CMK (cell line): Measurements from ENCODE around the gene FCF1.

Source experiments
- DNase-seq: peaks from one replicate; pipeline ENCODE4 v3.0.0-alpha.2; 2010; ENCODE audit warnings: low read depth

The FCF1 gene, protein sequence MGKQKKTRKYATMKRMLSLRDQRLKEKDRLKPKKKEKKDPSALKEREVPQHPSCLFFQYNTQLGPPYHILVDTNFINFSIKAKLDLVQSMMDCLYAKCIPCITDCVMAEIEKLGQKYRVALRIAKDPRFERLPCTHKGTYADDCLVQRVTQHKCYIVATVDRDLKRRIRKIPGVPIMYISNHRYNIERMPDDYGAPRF

DNA sequence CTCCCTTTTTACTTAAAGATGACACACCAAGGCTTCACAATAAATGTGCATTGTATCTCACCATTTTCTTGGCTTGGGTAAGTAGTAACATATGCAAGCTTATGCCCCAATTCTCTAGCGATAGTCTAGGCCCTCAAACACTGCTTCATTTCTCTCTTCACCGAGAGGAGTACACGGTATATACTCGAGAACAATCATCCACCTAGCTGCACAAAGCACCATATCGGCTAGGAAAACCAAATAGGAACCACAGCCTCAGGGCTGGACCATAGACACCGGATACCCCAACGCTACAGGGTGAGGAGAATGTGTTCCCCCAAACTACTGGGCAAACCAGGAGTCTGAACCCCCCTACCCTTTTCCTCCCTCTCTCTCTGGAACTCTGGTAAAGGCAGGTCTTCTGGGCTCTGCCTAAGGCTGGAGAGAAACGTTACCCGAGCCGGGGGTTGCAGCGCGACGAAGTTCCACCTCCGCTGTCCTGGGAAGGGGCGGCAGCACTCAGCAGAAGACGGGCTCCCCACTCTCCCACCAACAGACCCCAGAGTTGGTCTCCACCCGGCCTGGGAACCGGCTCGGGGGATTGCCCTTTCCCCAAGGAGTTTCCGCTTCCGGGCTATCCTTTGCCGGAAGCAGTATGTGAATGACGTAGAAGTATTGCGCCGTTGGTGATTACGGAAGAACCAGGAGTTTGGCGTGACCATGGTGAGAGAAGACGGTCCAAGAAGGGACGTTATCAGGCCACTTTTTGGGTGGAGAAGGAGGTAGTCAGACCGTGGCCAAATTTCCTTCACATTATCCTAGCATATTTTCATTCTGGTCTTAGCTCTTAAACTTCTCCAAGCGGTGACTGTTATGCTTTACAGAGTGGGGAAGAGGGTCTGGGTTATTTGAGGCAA is at the start of gene FCF1, which contains the start of gene AREL1:
Gene FCF1 (plus strand): TSS at position 646 of the 896 bp plus-strand sequence. CDS start 54 bp downstream, at position 700.
Gene AREL1 (minus strand): TSS at position 582 of the 896 bp plus-strand sequence. CDS start 27,465 bp downstream, outside the sequence.
- peak; percentile 52 for DNase-seq

DNA sequence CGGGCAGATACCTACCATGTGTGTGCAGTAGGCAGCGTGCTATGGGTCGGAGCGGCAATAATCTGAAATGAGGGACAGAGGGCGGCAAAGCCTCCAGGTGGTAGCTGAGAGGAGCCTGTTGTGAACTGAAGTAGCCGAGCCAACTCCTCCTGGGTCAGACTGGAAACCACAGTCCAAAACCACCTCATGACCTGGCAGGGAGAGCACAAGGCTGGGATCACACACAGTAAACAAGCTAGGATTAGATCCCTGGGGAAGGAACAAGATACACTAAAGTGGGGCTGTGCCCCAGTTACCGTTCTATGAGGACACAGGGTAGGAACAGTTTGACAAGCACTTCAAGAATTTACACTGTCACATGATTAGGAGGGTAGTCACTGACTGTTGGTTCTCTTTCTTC is 49.1 kb upstream of the FCF1 start:
- DNase-seq: no peak

DNA sequence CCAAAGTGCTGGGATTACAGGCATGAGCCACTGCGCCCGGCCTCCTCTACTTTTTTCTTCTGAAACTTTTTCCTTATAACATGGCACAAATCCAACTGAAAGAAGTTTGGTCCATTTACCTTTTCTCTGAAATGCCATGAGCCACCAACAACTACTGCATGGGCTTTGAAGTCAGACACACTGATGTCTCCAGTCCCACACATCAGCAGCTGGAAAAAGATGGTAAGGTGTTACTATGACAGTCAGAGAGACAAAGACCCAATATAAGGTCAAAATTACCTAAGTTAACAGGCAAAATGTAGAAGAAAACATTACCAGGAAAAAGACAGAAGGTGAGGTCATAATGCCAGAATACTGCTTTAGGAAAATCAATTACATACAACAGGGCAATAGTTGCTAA is 48.2 kb upstream of the FCF1 start:
- no peak for DNase-seq

DNA sequence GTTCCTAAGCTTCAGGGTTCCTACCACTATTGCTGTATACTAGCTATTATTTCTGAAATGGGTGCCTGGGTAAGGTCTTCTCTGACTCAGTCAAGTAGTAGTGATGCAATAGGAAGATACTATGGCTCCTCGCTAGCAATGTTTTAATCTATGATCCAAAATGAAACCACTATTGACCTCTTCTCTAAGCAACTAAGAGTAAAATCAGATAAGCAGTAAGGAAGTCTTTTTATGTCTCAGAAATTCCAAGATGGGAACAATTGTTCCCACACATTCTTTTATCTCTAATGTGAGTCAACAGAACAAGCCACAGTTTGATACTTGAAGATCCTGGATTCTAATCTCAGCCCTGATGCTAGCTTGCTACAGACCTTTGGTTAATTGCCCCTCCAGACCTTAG is 45.2 kb upstream of the FCF1 start:
- no peak for DNase-seq

DNA sequence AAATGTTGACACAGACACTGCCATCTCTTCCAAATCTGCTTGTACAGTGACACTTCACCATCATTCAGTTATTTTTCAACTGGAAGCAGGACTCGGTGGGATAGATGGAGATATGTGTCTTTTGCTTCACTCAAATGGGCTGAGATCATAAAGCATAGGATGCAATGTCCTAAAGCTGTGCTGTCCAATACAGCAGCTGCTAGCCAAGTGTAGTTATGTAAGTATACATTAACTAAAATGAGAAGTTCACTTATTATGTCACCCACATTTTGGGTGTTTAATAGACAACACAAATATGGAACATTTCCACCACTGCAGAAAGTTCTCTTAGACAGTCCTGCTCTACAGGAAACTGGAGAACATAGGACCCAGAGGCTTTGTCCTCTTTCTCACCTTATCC is 43.7 kb upstream of the FCF1 start:
- no peak for DNase-seq

DNA sequence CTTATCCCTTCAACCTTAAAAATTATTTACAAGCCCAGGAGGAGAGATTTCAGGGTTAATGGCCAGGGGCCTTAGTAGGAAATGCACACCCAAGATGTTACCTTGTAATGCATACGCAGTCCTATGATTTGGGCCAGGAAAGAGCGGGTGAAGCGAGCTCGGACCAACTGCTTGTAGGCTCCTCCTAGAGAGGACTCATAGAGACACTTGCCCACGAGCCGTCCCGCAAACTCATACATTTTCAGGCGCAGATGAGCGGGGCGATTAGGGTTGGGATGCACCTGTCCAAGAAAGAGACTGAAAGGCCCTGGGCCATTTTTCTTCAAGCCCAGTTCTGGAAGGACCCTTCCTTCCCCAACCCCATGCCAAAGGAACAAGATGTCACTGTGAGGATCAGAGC is 43.1 kb upstream of the FCF1 start:
- DNase-seq: no peak

DNA sequence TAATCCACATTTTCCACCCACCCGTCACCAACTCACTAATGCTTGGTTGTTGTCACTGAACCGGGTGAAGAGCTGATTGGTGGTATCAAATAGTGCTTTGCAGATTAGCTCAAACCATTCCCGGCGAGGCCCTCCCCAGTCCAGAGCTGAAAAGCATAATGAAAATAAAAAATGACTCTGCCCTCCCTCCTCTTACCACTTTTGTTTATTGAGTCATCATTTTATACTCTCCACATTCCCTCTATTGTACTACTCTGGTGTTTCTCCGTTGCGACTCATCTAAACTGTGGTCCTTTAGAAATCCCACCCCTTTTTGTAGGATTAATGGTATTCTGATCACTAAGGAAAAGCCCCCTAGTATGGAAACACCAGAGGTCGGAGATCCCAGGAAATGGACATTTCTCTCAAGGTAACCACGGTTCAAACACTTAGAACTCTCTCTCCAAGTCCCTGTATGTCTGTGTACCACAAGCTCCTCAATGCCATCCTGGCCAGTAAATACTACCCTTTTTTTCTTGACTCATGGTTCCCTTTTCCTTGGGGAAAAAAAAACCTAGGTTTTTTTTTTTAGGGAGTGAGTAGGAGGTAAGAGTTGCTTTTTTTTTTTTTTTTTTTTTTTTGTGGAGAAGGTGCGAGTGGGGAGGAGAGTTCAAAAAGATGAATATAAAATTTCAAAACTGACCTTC is 42.1 kb upstream of the FCF1 start:
- DNase-seq: no peak

DNA sequence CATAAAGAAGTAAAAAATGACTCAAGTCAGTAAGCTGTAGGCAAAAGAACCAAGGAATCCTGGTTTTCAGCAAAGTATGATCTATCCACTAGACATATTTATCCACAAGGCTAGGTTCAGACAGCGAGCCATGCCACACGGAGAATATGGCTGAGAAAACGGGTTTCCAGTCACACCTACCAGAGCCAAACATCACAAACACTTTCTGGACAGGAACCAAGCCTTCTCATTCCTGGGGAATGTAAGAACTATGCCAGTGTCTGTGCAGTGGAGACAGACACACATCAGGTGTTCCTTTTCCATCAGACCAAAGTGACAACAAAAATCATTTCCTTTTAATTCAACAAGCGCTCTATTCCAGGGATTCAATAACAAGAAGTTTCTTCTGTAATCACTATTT is 41.2 kb upstream of the FCF1 start:
- no peak for DNase-seq

DNA sequence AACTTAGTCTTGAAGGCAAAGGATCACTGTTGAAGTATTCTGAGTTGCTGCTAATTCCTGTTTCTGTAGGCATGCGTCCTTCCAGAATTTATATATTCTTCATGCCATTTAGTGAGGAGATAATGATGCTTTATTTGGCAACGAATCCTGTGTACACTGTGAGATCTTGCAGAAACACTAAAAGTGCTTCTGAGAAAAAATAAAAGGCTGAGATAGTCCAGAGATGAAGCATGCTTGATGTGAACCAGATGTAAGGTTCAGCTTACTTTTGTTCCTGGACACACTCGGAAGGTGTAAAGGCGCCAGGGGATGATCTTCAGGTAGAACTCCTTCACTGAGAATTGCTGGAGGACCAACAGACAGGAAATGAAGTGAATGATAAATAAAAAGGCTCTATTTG is 39.2 kb upstream of the FCF1 start:
- no peak for DNase-seq

DNA sequence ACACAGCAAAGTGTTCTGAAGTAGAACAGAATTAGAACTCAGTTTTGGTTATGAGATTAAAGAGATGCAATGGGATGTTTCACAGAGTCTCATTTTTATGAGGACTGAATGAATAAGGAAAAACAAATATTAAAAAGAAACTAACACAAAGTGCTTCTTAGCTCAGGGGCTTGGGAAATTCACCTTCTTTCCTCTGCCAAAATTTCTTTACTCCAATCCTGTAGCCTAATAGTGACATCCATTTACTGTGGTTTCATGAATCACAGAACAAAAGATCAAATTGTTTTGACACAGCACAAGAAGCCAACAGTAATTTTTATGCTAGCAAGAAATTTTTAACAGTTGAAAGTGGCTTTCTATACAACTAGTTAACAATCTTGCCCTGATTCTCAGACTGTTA is 37.7 kb upstream of the FCF1 start:
- no peak for DNase-seq

DNA sequence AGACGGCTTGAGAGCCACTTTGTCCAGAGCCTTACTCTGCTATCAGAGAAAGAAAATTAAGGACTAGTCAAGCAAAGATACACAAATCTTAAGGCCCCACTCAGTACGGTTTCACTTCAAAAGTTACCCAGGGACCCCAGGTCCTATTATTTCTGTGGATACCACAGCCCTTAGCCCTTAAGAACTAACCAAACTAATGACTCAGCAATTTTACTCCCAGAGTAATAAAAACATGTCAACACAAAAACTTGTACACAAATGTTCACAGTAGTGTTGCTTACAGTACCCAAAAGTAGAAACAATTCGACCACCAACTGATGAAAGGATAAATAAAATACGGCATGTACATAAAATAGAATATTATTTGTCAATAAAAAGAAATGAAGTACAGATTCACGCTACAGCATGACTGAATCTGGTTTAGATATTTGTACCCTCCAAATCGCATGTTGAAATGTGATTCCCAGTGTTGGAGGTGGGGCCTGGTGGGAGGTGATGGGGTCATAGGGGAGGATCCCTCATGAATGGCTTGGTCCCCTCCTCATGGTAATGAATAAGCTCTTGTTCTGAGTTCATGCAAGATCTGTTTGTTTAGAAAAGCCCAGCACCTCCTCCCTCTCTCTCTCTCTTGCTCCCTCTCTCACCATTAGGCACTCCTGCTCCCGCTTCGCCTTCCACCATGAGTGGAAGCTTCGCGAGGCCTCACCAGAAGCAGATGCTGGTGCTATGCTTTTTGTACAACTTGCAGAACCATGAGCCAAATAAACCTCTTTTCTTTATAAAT is 30.6 kb upstream of the FCF1 start:
- DNase-seq: no peak

DNA sequence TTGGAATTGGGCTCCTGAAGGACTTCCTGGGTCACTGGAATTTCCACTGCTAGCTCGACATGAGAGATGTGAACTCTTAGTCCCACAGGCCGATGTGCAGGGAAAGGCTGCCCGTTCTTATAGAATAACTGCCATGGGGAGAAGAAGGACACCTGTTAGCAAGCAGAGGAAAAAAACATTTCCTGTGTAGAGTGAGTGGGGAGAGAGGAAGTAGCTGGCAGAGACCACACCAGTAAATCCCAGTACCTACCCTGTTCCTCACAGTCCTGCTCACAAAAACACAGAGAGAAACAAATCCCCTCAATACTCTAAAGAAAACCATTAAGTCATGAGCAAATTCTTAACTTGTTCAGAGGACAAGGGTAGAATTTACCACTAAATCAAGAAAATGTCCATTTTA is 29.5 kb upstream of the FCF1 start:
- DNase-seq: no peak

DNA sequence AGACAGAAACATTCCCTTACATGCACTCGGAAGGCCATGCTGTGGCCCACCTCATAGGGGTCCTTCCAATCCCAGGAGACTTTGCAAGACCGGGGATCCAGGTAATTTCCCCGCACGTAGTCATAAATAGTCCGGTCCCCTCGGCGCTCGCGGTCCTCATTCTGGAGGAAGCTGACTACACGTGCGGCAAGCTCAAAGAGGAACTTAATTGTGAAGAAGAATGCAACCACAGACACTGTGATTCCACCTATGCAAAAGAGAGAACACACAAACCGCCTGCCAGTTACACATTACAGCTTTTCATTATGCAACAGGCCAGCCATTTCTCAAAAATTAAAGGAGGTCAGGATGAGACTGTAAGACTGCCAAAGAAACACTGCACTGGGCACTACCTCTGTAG is 28.5 kb upstream of the FCF1 start:
- DNase-seq: no peak

DNA sequence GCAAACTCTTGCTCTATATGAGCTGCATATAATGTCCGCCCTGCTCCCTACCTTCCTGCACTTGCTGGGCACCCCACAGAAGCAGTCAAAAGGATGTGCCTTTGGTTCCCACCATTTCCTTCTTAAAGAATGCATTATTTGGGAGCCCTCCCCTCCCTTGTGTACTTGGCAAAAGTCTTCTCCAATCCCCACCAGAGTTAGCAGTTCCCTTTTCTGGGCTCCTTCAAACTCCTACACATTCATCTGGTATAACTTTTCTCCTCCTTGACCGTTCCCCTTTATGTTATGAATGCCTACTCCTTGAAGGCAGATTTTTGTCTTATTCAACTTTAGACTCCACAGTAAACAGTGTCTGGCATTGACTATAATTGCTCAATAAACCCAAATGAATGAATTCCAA is 27.9 kb upstream of the FCF1 start:
- DNase-seq: no peak

DNA sequence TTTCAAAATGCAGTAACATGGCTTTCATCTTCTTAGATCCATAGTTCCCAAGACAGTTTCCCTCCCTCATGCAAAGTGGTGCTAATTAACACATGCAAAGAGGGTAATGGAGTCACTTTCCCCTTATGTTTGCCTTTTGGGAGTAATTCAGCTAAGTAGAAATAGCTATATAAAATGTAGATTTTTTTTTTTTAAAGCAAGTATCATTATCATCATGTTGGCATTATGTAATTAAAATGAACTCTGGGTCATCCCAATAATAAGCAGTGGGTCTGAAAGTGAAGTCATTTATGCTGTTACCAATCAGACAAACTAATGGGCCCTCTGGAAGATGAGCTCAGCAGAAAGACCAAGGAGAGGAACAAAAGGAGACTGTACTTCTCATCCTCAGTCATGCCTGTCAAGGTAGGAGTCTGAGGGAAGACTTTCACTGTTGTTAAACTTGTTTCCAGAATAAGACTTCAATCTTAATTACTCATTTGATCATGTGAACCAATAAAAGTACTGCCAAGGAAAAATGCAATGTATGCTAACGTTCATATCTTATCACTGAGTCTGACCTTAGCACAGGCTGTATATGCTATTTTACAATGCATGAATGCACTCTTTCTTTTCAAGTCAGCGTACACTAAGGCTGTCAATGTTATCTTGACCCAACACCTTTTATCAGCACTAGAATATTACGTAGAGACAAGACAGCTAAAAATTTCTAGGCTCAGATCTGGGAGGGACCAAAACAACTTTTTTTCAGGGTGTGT is 26.8 kb upstream of the FCF1 start:
- DNase-seq: no peak

DNA sequence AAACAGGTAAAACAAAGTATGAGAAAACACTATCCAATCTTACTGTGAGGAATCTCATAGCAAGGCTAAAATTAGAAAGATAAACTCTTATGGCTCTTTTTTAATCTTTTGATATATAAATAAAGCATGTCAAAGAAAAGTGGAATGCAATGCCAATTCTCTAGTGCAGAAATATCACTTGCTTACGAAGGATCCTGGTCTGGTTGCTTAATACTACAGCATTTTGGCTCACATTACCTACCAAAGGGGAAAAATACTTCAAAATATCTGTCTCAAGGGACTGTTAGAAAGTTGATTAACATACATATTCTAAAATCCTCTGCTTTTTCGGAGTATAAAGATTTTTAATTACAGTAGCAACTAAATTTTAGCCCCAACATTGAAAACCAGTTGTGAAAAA is 21.5 kb upstream of the FCF1 start:
- no peak for DNase-seq

DNA sequence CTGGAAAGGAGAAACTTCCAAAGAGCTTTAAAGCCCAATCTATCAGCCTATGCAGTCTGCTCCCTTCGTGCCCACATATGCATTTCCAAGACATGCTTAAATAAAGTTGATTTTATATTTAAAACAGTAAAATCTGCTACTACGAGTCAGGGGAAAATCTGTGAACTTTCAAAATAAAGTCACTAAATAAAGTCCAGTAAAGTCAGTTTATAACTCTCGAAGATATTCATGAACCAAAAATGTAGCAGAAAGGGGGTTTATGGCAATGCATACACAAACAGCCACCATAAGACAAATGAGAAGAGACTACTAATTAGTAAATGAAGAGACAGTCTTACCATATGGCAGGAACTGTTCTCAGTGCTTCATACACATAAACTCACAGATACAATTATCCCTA is 19.8 kb upstream of the FCF1 start:
- no peak for DNase-seq

DNA sequence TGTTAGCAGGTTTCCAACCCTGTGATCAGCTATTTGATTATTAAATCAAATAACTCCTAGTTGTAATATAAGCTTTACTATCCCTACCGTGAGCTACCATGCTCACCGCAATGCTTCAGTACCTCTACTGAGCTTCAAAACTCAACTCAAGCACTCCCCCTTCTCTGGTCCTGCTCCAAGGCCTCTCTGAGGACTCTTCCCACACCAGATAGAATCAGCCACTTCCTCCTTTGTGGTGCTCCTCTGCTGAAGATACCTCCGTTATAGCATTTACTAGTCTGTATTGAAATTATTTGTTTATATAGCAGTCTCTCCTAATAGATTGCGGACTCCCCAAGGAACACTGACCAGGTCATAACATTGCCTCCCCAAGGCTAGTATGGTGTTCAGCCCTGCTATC is 17.5 kb upstream of the FCF1 start:
- DNase-seq: no peak

DNA sequence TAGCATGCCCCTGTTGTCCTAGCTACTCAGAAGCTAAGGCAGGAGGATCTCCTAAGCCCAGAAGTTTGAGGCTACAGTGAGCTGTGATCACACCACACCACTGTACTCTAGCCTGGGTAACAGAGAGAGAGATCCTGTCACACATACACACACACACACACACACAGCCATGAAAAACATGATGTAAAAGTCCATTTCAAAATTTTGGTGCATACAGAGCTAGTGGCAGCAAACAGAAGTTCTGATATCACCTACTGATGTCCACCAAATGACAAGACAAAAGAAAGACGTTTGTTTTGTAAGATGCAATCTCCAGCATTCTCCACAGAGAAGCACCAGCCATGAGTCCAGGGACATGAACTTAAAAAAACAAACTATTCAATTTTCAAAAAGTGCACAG is 15.9 kb upstream of the FCF1 start:
- no peak for DNase-seq

DNA sequence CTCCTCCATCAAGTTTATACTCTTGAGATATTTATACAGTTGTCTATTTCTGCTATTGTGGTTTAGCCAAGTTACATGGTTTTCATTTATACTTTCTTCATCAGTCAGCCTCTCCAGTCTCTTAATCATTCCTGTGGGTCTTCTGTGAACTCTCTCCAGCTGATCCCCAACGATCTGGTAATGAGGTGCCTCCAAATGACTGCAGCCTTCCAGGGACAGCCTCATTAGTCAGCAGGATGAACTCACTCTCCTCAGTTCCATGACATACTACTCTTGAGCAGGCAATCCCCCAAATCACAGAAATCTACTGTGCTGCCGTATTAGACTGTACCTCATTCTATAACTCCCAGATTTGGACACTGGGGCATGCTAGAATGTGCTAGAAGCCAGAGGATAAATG is 15.4 kb upstream of the FCF1 start:
- no peak for DNase-seq

DNA sequence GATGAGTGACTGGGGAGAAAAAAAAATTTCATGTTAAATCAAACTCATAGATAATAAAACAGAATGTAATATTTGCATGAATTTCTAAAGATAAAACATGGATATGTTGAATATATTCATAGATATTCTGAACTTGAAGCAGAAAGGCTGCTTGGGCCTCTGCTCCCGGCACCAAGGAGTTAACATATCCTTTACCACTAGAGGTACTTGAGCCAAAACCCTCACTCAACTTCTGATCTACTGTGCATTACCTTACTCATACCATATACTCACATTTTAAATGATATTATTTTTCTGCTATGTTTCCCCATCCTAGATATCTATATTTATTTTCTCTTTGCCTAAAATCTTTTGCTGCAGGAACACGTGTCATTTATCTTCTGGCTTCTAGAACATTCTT is 15.0 kb upstream of the FCF1 start:
- DNase-seq: no peak

DNA sequence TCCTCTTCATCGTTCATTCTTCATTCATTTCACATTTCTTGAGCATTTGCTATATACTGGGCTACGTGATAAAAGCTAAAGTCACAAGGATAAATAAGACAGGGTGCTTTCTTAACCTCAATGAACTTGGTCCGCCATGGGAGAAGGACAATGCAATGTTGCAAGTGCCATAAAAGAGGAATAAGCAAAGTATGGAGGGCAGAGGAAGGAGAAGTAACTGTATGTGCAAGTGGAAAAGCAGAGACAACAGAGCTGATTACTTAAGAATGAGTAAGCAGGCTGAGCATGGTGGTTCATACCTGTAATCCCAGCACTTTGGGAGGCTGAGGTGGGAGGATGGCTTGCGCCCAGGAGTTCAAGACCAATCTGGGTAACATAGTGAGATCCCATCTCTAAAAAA is 14.5 kb upstream of the FCF1 start:
- DNase-seq: no peak
